Gastrocnemius medialis (tissue), 4 donors: ENCODE results near the gene MAD1L1.

Experiments used
- POLR2A ChIP-seq, 2 donors: fragments of 450-650 bp; IDR thresholded peaks; one replicate each; pipeline ENCODE4 v1.6.1; 2017; ENCODE audit warnings: antibody characterized with exemption in 2 of 2, mild to moderate bottlenecking in 2 of 2, moderate library complexity in 2 of 2
- TF ChIP-seq, protein P1 (sequence below), 5 experiments: fragments of 450-650 bp in 3 of 5; fragments of 200-600 bp in 2 of 5; sonication (generic) in 2 of 5; IDR thresholded peaks in 4 of 5; conservative IDR thresholded peaks in 1 of 5; 1 replicate in 4 of 5; 2 replicates in 1 of 5; pipeline ENCODE4 v1.5.1; 2016 to 2019; ENCODE audit warnings: antibody characterized with exemption in 5 of 5, mild to moderate bottlenecking in 3 of 5, moderate library complexity in 3 of 5

DNA sequence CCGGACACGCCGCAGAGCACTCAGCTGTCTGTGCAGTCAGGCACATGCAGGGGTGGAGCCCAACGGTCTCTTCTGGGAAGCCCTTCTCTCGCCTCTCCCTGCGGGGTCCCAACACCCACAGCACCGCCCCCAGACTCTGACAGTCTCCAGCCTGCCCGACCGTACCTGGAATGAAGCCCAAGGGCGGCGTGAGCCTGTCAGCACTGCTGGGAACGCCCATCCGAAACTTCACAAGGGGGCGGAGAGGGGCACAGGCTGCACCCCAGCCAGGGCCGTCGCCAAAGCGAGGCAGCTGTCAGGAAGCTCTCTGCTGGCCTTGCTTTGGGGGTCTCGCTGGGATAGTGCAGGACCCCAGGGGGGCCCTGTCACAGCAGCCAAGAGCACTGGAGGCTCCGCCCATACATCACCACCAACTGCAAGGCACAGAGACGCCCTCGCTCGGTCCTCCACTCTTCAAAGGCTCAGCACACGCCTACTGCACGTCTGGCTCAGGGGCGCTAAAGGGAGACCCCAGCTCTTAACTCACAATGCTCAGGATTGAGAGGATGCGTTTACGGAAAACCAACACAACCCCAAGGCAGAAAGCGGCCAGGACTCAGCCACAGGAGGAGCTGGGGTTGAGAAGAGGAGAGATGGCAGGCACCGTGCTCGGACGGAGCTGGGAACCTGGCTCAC is 30.9 kb downstream of the MAD1L1 start:
- TF ChIP-seq, protein P1, sequence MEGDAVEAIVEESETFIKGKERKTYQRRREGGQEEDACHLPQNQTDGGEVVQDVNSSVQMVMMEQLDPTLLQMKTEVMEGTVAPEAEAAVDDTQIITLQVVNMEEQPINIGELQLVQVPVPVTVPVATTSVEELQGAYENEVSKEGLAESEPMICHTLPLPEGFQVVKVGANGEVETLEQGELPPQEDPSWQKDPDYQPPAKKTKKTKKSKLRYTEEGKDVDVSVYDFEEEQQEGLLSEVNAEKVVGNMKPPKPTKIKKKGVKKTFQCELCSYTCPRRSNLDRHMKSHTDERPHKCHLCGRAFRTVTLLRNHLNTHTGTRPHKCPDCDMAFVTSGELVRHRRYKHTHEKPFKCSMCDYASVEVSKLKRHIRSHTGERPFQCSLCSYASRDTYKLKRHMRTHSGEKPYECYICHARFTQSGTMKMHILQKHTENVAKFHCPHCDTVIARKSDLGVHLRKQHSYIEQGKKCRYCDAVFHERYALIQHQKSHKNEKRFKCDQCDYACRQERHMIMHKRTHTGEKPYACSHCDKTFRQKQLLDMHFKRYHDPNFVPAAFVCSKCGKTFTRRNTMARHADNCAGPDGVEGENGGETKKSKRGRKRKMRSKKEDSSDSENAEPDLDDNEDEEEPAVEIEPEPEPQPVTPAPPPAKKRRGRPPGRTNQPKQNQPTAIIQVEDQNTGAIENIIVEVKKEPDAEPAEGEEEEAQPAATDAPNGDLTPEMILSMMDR (IDR thresholded peaks at IDR 0.05 in 4 of 5, conservative IDR thresholded peaks at IDR 0.05 in 1 of 5), result no peak
- no peak for TF ChIP-seq POLR2A (IDR thresholded peaks at IDR 0.05)
